ENCODE data around the gene PAQR3.

DNA sequence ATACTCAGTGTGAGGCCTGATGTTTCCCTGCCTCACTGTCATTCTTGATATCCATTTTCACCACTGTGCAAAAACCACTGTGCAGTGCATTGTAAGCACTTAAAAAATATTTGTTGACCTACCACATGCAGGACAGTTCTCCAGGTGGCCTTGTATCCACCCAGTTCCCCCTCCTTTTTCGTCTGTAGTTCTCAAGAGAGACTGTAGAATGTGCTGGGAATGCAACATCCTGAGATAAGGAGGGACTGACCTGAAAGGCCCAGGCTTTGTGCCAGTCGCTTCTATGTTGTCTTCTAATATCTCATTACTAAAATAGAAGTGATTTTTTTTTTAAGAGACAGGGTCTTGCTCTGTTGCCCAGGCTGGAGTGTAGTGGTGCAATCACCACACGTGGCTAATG is 21.7 kb upstream of the PAQR3 start:
- TF ChIP-seq CTCF (conservative IDR thresholded peaks at IDR 0.05; ENCODE audit: low read depth in 2 of 2) (no peak), POLR2AphosphoS5 (IDR thresholded peaks at IDR 0.05; ENCODE audit: low read depth) (no peak)

Data from GM23338 (cell line).